PFSK-1 (cell line): Measurements from ENCODE around the gene TRPC6.

Experiments used
- POLR2AphosphoS5 ChIP-seq: IDR thresholded peaks from 2 replicates; pipeline ENCODE4 v1.6.1; 2012; ENCODE audit warnings: low read depth, mild to moderate bottlenecking, control low read depth, low read length, moderate library complexity
- TAF1 ChIP-seq: IDR thresholded peaks from 2 replicates; pipeline ENCODE4 v1.6.1; 2012; ENCODE audit warnings: low read length, control low read depth, borderline replicate concordance; ENCODE audit not compliant: insufficient read depth

GRCh38 chr11:101617735-101618332 is 34.0 kb upstream of the TRPC6 start:
- no peak for TF ChIP-seq POLR2AphosphoS5
- TF ChIP-seq TAF1: no peak
